ENCODE data around the gene SLC22A15. TPM values are rescaled to one million over a fixed set of nuclear protein-coding genes. Genes with fewer than 3 reads are reported as not detected.

The SLC22A15 gene
- polyA plus RNA-seq, 10 donors = 0.38 to 1.2 (median 0.55) TPM

GRCh38 chr1:116099919-116100318 is 123.6 kb downstream of the SLC22A15 start:
- DNase-seq = no peak

GRCh38 chr1:116104667-116105066 is 128.4 kb downstream of the SLC22A15 start:
- no peak for DNase-seq

GRCh38 chr1:116105996-116106395 is 129.7 kb downstream of the SLC22A15 start:
- DNase-seq = no peak

- DNase-seq = no peak
Measured at GRCh38 chr1:116106646-116107045, 130.3 kb downstream of the SLC22A15 start.

GRCh38 chr1:116107371-116107770 is 131.1 kb downstream of the SLC22A15 start:
- DNase-seq = peak in 1 of 3 donors; percentile 8

- DNase-seq = no peak
Measured at GRCh38 chr1:116110567-116111523, 134.5 kb downstream of the SLC22A15 start, which contains the start of gene MAB21L3. MAB21L3 (plus strand) TSS chr1:116111399; CDS start chr1:116112616, 1,217 bp downstream.

- DNase-seq = no peak
Measured at GRCh38 chr1:116111524-116112021, 135.3 kb downstream of the SLC22A15 start.

GRCh38 chr1:116112388-116113140 is 136.3 kb downstream of the SLC22A15 start:
- DNase-seq = no peak

GRCh38 chr1:116113615-116114014 is 137.3 kb downstream of the SLC22A15 start:
- DNase-seq = no peak

GRCh38 chr1:116115476-116116439 is 139.4 kb downstream of the SLC22A15 start:
- peak in 1 of 3 donors; percentile 88 for DNase-seq

GRCh38 chr1:116118471-116118870 is 142.2 kb downstream of the SLC22A15 start:
- DNase-seq = no peak

Other genes with a start within 250 kb of the SLC22A15 start
- 1,000 to 10,000 TPM in 1 of 10 donors, 100 to 1,000 TPM in 9; 380 to 1,031 (median 752) TPM for gene CASQ2, start 207.8 kb upstream of the SLC22A15 start, polyA plus RNA-seq (ENCODE audit: insufficient read length in 10 of 10)
- gene NHLH2, start 135.4 kb upstream of the SLC22A15 start, polyA plus RNA-seq (ENCODE audit: insufficient read length in 10 of 10) = under 1 TPM in 4 of 10 donors, not detected in 6; 0.04 to 0.15 (median 0.11) TPM
- under 1 TPM in 2 of 10 donors, not detected in 8; 0.57 to 0.87 TPM for gene MAB21L3, start 134.9 kb downstream of the SLC22A15 start, polyA plus RNA-seq (ENCODE audit: insufficient read length in 10 of 10)

Measured in muscle of back (tissue), 11 donors.